ENCODE data around the gene HOXC13. TPM values are rescaled to one million over a fixed set of nuclear protein-coding genes. Genes with fewer than 3 reads are reported as not detected.

HOXC13 gene
- total RNA-seq, 4 donors from 2014 or later = not detected

GRCh38 chr12:53975064-53975471 is 36.4 kb downstream of the HOXC13 start:
- H3K27ac ChIP-seq = no peak overlapping the region
- no peak for DNase-seq
- 4 to 6% methylated on average over 13 to 23 of the region's 25 CpGs for WGBS, 2 donors
- intact Hi-C loops (cut with DNase I) = no loop called here
- H3K36me3 ChIP-seq = no peaks in the 10 kb centered on the region
- no peak overlapping the region for H3K4me3 ChIP-seq (replicated peaks in 1 of 3)
- H3K9me3 ChIP-seq = no peaks in the 10 kb centered on the region
- TF ChIP-seq CTCF (IDR thresholded peaks at IDR 0.05) = no peak
- no peak for TF ChIP-seq POLR2A (IDR thresholded peaks at IDR 0.05)
- peaks cover 9 to 26% of the 10 kb centered on the region in 2 donors for H3K4me1 ChIP-seq
- H3K27me3 ChIP-seq = peaks cover 86% of the 10 kb centered on the region

GRCh38 chr12:53975479-53976152 is 37.0 kb downstream of the HOXC13 start:
- Histone ChIP-seq H3K4me3 (replicated peaks in 1 of 3) (no peak overlapping the region), H3K27ac (no peak overlapping the region), H3K4me1 (peaks cover 9 to 26% of the 10 kb centered on the region in 2 donors), H3K36me3 (no peaks in the 10 kb centered on the region), H3K27me3 (peaks cover 88% of the 10 kb centered on the region), H3K9me3 (no peaks in the 10 kb centered on the region)
- TF ChIP-seq POLR2A (IDR thresholded peaks at IDR 0.05) = no peak
- TF ChIP-seq CTCF (IDR thresholded peaks at IDR 0.05) = no peak
- intact Hi-C loops (cut with DNase I) = no loop called here
- 9 to 10% methylated on average over 30 to 31 of the region's 31 CpGs for WGBS, 2 donors
- no peak for DNase-seq

GRCh38 chr12:53976172-53976822 is 37.7 kb downstream of the HOXC13 start:
- intact Hi-C loops (cut with DNase I) = no loop called here
- TF ChIP-seq POLR2A (IDR thresholded peaks at IDR 0.05) (no peak), CTCF (IDR thresholded peaks at IDR 0.05) (no peak)
- no peaks in the 10 kb centered on the region for H3K36me3 ChIP-seq
- no peak overlapping the region for H3K27ac ChIP-seq
- DNase-seq = no peak
- peaks cover 9 to 26% of the 10 kb centered on the region in 2 donors for H3K4me1 ChIP-seq
- H3K4me3 ChIP-seq (replicated peaks in 1 of 3) = no peak overlapping the region
- 14 to 20% methylated on average over 21 of the region's 21 CpGs for WGBS, 2 donors
- peaks cover 87% of the 10 kb centered on the region for H3K27me3 ChIP-seq
- H3K9me3 ChIP-seq = no peaks in the 10 kb centered on the region

GRCh38 chr12:53976823-53977595 is 38.4 kb downstream of the HOXC13 start:
- WGBS, 2 donors = 11 to 13% methylated on average over 9 of the region's 9 CpGs
- Histone ChIP-seq H3K9me3 (no peaks in the 10 kb centered on the region), H3K4me3 (replicated peaks in 1 of 3) (no peak overlapping the region), H3K27ac (no peak overlapping the region), H3K4me1 (peaks cover 9 to 26% of the 10 kb centered on the region in 2 donors), H3K27me3 (peaks cover 87% of the 10 kb centered on the region), H3K36me3 (no peaks in the 10 kb centered on the region)
- intact Hi-C loops (cut with DNase I) = no loop called here
- no peak for DNase-seq
- no peak for TF ChIP-seq CTCF (IDR thresholded peaks at IDR 0.05)
- no peak for TF ChIP-seq POLR2A (IDR thresholded peaks at IDR 0.05)
